Measurements from ENCODE around the gene PELI2.

DNA sequence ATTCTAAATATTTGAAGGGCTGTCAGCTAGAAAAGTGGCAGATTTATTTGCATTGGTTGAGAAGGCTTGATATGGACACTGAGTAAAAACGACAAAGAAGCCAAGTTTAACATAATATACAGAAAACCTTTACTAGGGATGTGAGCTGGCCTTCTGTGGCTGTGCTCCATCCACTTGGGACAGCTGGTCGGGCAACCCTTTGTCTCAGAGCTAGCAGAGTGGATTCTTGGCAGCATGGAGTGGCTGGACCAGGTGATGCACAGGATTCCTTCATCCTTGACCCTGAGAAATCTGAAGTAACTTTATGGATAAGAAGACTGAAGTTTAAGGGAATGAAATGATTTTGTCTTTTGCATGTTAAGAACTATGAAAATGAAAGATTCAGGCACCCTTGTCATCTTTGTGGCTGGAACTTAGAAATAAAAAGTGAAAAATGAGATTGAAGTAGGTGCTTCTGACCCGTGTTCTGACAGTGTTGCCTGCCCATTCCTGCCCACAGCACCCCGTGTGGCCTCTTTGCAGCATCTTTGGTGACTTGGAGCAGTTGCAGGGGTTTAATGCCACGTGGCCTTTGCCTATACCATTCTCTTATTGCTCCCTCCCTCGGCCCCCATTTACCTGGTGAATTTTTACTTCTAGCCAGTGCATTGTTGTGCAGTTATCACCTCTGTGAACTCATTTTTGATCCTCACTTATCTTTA lies 32.6 kb downstream of the PELI2 start:
- TF ChIP-seq, protein P1, sequence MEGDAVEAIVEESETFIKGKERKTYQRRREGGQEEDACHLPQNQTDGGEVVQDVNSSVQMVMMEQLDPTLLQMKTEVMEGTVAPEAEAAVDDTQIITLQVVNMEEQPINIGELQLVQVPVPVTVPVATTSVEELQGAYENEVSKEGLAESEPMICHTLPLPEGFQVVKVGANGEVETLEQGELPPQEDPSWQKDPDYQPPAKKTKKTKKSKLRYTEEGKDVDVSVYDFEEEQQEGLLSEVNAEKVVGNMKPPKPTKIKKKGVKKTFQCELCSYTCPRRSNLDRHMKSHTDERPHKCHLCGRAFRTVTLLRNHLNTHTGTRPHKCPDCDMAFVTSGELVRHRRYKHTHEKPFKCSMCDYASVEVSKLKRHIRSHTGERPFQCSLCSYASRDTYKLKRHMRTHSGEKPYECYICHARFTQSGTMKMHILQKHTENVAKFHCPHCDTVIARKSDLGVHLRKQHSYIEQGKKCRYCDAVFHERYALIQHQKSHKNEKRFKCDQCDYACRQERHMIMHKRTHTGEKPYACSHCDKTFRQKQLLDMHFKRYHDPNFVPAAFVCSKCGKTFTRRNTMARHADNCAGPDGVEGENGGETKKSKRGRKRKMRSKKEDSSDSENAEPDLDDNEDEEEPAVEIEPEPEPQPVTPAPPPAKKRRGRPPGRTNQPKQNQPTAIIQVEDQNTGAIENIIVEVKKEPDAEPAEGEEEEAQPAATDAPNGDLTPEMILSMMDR (IDR thresholded peaks at IDR 0.05; ENCODE audit: poor library complexity) = no peak
- TF ChIP-seq EZH2phosphoT487 (IDR thresholded peaks at IDR 0.05; ENCODE audit: low read depth, severe bottlenecking, unreplicated experiment) = no peak

All from hepatocyte (in vitro differentiated cells).